Right ventricle myocardium inferior (tissue), 1 donor: ENCODE results near the gene FBRSL1. TPM values are rescaled to one million over a fixed set of nuclear protein-coding genes. Genes with fewer than 3 reads are reported as not detected.

Source experiments
- ATAC-seq: fragments of 200-7000 bp; cut with Tn5 transposase; one replicate; pipeline ENCODE4 v1.9.1; 2020; ENCODE audit warnings: mild to moderate bottlenecking, moderate library complexity
- DNase-seq: peaks from one replicate; pipeline ENCODE4 v3.0.0; 2021; ENCODE audit errors: missing footprints
- intact Hi-C: fragments of 100-400 bp; cut with DNase I; formaldehyde crosslinking; loops from one replicate; pipeline ENCODE4 v1.11.0; 2022
- total RNA-seq: library from RNA; stranded (reverse); fragmentation: NEBNext Ultra II Directional; extraction: Animal tissue kit (Norgen Biotek cat#: 25700); gene quantifications from one replicate; pipeline ENCODE4 v1.2.1, GENCODE V29; 2021
- donor health status: DM: no; HTN: yes; CAD: no; lungs with severe emphysema.

The FBRSL1 gene
- total RNA-seq, 1 donor from 2014 or later = 51.9 TPM

GRCh38 chr12:132491138-132491663 lies 1.2 kb downstream of the FBRSL1 start:
- DNase-seq (no peak), ATAC-seq (no peak)
- intact Hi-C loops = loop anchor here (2.0 kb wide), 1 partner anchor 16 kb away; no protein-coding TSS in a partner anchor

GRCh38 chr12:132491761-132492378 lies 1.9 kb downstream of the FBRSL1 start:
- intact Hi-C loops = loop anchor here (2.0 kb wide), 1 partner anchor 15 kb away; no protein-coding TSS in a partner anchor
- DNase-seq (no peak), ATAC-seq (no peak)

- DNase-seq (no peak), ATAC-seq (no peak)
- intact Hi-C loops = no loop called here
Observed at GRCh38 chr12:132492522-132492921, 2.6 kb downstream of the FBRSL1 start.

- intact Hi-C loops = no loop called here
Observed at GRCh38 chr12:132492951-132493350, 3.0 kb downstream of the FBRSL1 start.

GRCh38 chr12:132493482-132494178 lies 3.7 kb downstream of the FBRSL1 start:
- ATAC-seq = no peak
- no peak for DNase-seq
- intact Hi-C loops = no loop called here

More at GRCh38 chr12:132492951-132493350, 3.0 kb downstream of the FBRSL1 start:
- DNase-seq = no peak
- ATAC-seq = no peak

- no peak for DNase-seq
- no peak for ATAC-seq
- intact Hi-C loops = no loop called here
Observed at GRCh38 chr12:132494294-132495164, 4.6 kb downstream of the FBRSL1 start.

GRCh38 chr12:132495165-132495544 lies 5.2 kb downstream of the FBRSL1 start:
- no peak for ATAC-seq

GRCh38 chr12:132495629-132496357 lies 5.8 kb downstream of the FBRSL1 start:
- ATAC-seq (no peak), DNase-seq (no peak)
- intact Hi-C loops = no loop called here

More at GRCh38 chr12:132495165-132495544, 5.2 kb downstream of the FBRSL1 start:
- intact Hi-C loops = no loop called here
- no peak for DNase-seq

- intact Hi-C loops = no loop called here
- DNase-seq = no peak
Observed at GRCh38 chr12:132496358-132496669, 6.4 kb downstream of the FBRSL1 start.

GRCh38 chr12:132496710-132497109 lies 6.8 kb downstream of the FBRSL1 start:
- intact Hi-C loops = no loop called here
- no peak for ATAC-seq
- no peak for DNase-seq

More at GRCh38 chr12:132496358-132496669, 6.4 kb downstream of the FBRSL1 start:
- ATAC-seq = no peak

GRCh38 chr12:132497514-132498405 lies 7.8 kb downstream of the FBRSL1 start:
- ATAC-seq = no peak
- DNase-seq = no peak
- intact Hi-C loops = no loop called here

- DNase-seq = no peak
- intact Hi-C loops = no loop called here
- ATAC-seq = no peak
Observed at GRCh38 chr12:132498931-132499330, 9.0 kb downstream of the FBRSL1 start.

- no peak for DNase-seq
- intact Hi-C loops = no loop called here
- no peak for ATAC-seq
Observed at GRCh38 chr12:132500142-132500855, 10.3 kb downstream of the FBRSL1 start.

GRCh38 chr12:132500856-132501180 lies 10.9 kb downstream of the FBRSL1 start:
- intact Hi-C loops = no loop called here
- no peak for ATAC-seq

GRCh38 chr12:132501204-132501940 lies 11.4 kb downstream of the FBRSL1 start:
- no peak for DNase-seq
- no peak for ATAC-seq

More at GRCh38 chr12:132500856-132501180, 10.9 kb downstream of the FBRSL1 start:
- no peak for DNase-seq

GRCh38 chr12:132502149-132502881 lies 12.4 kb downstream of the FBRSL1 start:
- ATAC-seq (no peak), DNase-seq (no peak)
- intact Hi-C loops = no loop called here

More at GRCh38 chr12:132501204-132501940, 11.4 kb downstream of the FBRSL1 start:
- intact Hi-C loops = no loop called here
